Stimulated activated CD4-positive, alpha-beta T cell treated with anti-CD3 and anti-CD28 coated beads, Interleukin-15, amount 100 ng/mL, for 48 hours (primary cell): ENCODE measurements around the gene RPL34.
A peak's percentile ranks its signal among the peaks of the same experiment; 100 is the strongest.

ENCODE experiments used
- DNase-seq, 2 donors: peaks; one replicate each; pipeline ENCODE4 v3.0.0-alpha.2; 2020; ENCODE audit warnings: low read depth in 2 of 2

Gene RPL34

GRCh38 chr4:108624263-108625056, 4.1 kb downstream of the RPL34 start:
- DNase-seq: no peak

DNA sequence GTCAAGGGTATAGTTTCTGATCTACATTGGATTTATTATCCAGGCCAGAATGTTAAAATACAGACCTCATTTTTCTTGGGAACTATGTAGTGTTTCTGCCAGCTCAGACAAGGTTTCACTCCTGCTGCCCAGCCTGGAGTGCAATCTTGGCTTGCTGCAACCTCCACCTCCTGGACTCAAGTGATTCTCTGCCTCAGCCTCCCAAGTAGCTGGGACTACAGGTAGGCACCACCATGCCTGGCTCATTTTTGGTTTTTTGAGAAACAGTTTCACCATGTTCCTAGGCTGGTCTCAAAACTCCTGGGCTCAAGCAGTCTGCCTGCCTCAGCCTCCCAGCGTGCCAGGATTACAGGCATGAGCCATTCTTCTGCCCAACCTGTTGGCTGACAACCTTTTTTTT, 5.7 kb downstream of the RPL34 start:
- no peak for DNase-seq

DNA sequence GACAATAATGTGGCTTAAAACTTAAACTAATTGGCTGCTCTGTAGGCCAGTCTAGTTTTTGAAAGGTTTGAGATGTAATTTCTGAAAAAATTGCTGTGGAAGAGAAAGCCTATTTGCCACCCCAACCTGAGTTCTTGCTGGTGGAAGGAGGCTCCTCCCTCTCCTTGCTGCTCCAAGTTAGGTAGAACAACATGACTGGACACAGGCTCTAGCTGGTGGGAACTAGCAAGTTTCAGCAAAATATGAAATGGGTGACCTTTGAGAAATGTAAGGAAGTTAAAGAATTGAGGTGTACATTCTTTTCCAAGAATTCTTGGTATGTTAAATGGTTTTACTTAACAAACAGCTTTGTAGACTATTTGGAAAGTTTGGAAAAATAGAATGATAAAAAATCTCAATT, 8.0 kb downstream of the RPL34 start:
- DNase-seq: no peak

GRCh38 chr4:108635070-108635655, 14.8 kb downstream of the RPL34 start:
- no peak for DNase-seq

DNA sequence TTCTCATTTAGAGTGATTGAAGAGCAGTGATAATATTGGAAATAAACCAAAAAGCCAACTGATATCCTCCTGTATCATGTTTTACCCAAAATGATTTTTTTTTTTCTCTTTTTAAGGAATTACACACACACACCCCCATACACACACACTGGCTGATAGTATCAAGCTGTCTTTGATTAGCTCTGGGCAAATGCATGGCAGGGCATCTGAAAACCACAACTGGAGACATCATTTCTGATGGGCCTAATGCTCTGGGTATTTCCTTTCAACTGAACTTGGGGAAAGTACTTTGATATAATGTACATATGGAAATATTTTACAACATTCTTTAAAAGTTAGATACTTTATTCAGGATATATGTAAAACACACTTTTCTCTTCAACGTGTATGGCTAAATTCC, 15.9 kb downstream of the RPL34 start:
- no peak for DNase-seq

GRCh38 chr4:108637856-108638255, 17.5 kb downstream of the RPL34 start:
- DNase-seq: no peak

GRCh38 chr4:108644237-108644636, 23.9 kb downstream of the RPL34 start:
- DNase-seq: no peak

DNA sequence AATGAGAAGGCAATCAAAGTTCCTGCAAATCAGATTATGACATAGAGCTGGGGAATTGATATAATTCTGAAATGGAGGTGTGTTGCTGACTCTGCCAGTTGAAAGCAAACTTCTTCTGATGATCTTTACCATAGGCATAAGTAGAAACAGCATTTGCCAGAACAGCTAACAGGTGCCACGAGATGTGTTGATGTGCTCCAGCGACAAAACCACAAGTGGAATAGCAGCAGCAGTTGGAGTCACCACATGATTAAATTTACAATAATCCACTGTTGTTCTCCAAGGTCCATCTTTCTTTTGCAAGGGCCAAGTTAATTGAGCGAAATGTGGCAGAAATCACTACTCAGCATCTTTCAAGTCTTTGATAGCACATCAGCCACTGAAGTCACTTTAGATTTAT, 26.3 kb downstream of the RPL34 start:
- no peak for DNase-seq

DNA sequence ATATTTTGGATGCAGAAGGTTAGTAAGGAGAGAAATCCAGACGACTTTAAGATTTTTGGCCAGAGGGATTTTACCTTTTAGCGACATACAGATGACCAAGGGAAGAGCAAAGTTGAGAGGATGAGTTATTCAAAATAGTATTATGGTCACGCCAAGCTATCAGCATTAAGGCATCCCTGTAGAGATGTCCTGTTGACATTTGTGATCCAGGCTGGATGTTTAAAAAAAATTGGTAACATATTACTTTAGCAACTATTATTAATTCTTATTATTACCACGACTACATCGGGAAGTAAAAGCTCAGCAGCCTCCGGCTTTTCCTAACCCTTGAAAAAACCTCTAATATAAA, 29.5 kb downstream of the RPL34 start:
- DNase-seq: no peak

GRCh38 chr4:108650212-108651013, 30.0 kb downstream of the RPL34 start, which contains the start of gene OSTC:
Gene OSTC (plus strand): TSS chr4:108650599. CDS start chr4:108650656, 57 bp downstream.
- DNase-seq: peak; percentile 82 to 84

GRCh38 chr4:108651014-108651791, 30.8 kb downstream of the RPL34 start:
- no peak for DNase-seq

DNA sequence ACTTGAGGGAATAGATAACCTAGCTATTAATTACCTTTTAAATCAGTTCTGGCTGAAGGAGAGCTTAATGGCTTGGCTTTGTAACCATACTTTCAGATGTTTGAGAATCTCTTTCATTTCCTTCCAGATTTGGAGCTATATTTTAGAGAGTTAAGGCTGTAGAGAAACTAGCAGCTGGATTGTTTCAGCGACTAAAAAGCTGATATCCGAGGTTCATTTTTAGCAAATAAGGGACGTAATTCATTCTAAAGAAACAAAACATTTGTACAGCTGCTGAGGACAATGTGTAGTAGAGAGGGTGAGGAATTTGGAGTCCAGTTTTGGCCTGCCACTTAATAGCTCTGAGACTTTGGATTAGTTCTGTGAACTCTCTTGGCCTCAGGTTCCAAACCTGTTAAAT, 42.3 kb downstream of the RPL34 start:
- no peak for DNase-seq

DNA sequence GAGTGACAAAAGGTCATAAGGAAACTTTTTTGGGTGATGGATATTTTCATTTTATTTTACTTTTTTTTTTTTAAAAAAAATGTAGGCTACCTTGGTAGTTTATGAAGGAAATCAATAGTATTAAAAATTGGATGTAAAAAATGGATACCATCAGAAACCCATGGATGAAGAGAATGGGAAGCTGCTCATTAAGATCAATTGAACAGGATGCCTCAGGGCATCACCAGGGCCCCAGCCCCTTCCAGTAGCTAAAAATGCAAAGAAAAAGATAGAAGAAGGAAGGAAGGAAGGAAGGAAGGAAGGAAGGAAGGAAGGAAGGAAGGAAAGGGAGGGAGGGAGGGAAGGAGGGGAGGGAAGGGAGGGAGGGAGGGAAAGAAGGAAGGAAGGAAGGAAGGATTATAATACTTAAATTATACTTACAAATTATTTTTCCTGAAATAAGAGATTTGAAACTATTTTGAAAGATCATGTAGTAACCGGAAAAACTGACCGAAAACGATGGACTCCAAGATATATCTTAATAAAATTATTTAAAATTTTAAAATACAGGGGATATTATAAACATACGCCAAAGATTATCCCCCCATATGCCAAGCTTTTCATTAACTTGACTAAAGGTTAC, 54.1 kb downstream of the RPL34 start:
- DNase-seq: no peak
